GM21447 (cell line): ENCODE results near the gene IFI35.
A peak's percentile ranks its signal among the peaks of the same experiment; 100 is the strongest.

Experiments used
- ATAC-seq: cut with Tn5 transposase; IDR thresholded peaks from one replicate; pipeline ENCODE4 v1.9.1; 2021; ENCODE audit not compliant: unreplicated experiment

The IFI35 gene

GRCh38 chr17:43020789-43021740 lies 14.5 kb downstream of the IFI35 start:
- no peak for ATAC-seq

GRCh38 chr17:43021741-43022512 lies 15.3 kb downstream of the IFI35 start, which contains the start of gene VAT1:
VAT1 (minus strand) TSS chr17:43022385; CDS start chr17:43022322, 63 bp downstream.
- no peak for ATAC-seq

DNA sequence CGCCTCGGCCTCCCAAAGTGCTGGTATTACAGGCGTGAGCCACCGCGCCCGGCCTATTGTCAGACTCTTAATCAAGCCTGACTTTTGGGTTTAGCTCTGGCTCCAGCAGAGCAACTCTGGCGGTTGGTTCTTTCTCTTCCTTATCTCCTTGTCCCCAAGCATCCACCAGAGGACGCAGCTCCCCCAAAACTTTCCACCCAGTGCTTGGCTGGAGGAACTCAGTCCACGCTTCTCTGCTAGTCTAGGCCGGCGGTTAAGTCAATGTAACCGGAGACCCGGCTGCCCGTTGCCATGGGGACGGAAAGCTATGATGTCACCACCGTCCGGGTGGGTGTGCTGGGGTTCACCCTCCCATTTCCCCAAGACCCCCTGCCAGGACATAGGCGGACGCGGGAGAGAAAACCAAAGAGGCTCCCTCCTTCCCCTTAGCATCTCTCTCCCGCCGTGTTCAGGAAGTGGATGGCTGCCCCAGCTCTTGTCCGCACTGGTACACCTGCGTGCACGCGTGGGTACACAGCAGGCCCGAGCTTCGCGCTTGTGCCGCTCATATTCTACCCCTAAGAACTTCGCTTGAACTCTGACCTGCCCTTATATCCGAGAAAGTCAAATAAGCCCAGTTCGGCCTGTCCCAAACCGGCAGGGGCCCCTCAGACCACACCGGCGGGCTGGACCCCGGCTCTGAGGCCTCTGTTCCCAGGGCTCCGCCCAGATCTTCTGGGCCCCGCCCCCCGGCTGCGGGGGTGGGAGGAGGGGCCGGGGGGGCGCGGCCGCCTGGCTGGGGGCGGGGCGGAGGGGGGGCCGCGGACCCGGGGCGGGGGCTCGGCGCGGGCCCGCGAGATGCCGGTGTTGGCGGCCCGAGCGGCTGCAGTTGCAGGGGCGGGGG lies 18.1 kb downstream of the IFI35 start, which contains the start of gene RND2:
Gene RND2, plus strand, starts transcription at position 825 of the 883 bp plus-strand sequence. CDS start 117 bp downstream, outside the sequence.
- peak; percentile 49 for ATAC-seq

DNA sequence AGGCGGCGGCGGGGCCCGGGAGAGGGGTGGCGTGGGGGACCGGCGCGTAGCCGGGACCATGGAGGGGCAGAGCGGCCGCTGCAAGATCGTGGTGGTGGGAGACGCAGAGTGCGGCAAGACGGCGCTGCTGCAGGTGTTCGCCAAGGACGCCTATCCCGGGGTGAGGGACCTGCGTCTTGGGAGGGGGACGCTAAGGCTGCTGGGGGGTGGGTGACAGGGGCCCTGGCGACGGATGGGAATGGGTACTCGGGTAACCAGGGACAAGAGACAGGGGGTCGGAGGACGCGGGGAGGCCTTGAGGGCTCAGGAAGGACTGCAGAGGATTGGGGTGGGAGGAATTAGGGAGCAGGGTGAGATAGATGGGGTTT lies 18.7 kb downstream of the IFI35 start:
- no peak for ATAC-seq

DNA sequence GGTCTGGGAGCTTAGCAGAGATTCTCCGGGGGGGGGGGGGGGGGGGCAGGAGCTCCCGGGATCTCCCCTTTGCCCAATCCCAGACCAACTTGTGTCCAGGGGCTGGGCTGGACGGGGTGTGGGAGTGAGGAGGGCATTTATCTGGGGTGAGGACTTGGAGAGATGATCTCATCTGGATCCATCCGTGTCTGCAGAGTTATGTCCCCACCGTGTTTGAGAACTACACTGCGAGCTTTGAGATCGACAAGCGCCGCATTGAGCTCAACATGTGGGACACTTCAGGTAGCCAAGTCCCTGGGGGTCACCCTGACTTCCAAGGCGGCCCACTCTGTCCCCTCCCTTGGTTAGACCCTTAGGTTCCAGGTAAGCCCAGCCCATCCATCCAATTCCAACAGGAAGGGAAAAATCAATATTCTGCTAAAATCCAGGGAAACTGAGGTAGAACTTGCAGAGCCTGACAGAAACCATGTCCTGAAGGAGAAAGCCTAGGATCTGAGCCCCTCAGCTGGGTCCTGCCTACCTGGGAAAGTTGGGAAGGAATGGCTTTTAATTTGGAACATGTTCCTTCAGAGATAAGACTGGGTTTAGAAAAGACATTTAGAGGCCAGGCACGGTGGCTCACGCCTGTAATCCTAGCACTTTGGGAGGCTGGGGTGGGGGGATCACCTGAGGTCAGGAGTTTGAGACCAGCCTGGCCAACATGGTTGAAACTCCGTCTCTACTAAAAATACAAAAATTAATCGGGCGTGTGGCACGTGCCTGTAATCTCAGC lies 19.4 kb downstream of the IFI35 start:
- no peak for ATAC-seq

- ATAC-seq: no peak
These were observed 20.0 kb downstream of the IFI35 start for GRCh38 chr17:43026595-43026994.

DNA sequence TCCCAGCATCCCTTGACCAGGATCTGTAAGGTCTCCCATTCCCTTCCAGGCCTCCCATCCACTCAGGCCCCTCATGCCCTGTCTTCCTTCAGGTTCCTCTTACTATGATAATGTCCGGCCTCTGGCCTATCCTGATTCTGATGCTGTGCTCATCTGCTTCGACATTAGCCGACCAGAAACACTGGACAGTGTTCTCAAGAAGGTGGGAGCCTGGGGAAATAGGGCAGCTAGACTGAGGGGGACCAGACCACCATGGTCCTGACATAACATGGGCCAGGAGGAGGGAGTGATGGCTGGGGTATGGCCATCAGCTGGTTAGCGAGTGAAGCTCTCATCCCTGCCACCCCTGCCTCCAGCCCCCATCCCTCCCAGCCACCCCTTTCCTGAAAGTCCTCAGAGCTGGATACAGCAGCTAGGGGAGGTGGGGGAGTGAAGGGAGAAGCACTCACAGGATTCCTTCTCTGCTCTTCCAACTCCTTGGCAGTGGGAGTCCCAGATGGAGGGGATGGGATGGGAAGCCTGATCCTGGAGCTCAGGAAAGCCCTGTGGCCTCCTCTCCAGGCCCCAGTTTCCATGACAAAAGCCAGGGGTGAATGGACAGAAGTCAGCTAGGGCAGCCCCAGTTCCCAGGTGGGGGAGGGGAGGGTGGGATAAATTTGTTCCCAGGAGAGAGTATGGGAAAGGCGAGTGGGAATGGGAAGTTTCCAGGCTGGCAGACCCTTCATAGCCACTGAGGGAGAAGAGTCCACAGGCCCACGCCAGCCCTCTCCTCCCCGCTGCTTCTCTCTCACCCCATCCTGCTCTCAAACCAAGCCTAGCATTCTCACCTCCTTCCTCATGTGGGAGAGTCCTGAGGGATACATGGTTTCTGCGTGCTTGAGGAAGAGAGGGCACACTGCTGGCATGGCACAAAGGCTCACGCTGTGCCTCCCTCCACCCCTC lies 20.8 kb downstream of the IFI35 start:
- ATAC-seq: no peak

DNA sequence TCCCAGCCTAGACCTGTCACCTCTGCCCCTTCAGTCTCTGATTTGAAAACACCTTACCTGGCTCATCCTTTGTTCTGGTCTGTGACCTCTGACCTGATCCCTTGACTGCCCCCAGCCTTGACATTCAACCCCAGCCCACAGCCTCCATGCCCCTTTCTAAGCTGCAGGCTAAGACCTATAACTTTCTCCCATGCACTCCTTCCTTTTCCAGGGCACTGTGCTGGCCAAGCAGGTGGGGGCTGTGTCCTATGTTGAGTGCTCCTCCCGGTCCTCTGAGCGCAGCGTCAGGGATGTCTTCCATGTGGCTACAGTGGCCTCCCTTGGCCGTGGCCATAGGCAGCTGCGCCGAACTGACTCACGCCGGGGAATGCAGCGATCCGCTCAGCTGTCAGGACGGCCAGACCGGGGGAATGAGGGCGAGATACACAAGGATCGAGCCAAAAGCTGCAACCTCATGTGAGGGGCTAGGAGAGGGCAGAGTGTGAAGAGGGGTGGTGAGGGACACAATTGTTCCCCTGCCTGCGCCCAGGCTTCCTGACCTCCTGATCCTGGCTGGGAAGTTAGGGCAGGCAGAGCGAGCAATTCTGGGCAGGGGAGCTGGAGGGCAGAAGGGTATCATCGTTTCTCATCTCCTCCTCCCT lies 21.8 kb downstream of the IFI35 start:
- no peak for ATAC-seq

DNA sequence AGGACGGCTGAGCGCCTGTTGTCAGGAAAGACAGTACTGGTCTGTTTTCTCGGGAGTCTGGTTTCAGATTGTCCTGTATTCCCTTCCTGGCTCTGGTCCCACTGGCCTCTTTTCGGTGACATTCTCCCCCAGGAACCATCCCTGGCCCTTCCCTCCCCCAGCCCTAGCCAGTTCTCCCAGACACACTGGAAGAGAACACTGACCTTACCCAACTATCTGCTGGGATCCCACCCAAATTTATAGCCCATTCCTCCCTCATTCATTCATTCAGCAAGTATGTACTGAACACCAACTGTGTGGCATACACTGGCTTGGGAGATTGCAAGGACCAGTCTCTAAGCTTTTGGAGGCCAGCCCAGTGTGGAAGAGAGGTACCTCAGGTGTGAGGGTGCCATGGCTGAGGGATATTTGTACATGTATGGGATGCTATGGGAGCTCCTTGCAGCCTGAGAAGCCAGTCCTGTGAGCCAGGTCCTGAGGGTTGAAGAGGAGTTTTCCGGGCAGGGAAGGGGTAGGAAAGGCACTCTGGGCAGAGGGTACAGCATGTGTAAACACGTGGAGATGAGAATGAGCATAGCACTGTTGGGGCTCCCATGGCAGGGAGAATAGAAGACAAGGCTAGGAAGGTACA lies 23.7 kb downstream of the IFI35 start:
- ATAC-seq: no peak

DNA sequence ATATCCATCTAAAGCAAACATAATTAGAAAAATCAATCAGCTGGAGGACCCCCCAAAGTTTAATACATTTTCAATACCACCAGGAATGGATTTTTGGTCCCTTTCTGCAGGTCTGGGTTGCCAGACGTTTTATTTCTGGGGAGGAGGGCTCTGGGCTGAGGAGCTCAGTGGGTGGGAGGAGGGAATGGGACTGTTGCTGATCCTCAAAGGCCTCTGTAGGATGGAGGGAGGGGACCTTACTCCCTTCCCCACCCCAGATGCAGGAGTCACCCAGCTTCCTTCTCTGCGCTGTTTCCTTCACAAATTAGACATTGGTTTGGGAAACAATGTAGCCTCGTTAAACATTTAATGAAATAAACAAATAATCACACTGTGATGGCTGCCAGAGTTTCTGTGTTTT lies 25.1 kb downstream of the IFI35 start:
- ATAC-seq: no peak

DNA sequence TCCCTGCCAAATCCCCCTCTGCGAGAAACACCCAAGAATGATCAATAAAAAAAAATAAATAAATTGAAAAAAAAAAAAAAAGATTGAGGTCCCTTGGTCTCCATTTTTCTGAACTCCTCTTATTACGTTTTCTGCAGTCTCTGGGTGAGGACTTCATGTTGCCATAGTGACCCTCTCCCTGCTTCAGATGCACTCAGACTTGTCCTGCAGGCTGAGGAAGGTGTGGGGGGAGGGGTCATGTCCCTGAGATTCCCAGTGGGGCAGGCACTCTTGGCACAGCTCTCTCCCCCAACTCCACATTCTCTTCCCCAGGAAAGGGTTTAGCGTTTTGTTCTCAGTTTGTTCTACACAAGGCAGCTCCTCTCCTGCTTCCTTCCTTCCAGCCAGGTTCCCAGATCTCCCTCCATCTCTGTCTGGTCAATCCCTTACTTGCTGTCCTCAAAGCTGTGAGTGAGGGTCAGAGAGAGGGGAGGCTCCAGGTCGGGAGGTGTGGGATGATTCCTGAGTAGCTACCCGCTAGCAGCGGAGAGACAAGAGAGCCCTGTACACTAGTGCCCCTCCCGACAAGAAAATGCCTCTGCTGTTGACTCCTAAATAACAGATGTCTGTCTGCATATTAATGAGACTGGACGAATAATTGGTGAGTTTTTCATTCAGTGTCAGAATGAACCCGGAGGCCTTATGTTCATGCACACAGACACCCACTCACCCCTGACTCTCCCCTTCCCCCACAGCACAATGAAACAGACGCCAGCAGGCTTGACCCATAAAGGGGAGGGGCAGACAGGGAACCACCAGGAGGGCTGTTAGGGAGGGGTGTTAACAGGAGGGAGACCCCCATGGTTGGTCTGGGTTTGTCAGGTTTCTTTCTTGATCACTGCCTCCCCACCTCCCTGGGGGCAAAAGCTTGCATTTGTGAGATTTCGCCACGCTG lies 27.6 kb downstream of the IFI35 start:
- ATAC-seq: no peak

DNA sequence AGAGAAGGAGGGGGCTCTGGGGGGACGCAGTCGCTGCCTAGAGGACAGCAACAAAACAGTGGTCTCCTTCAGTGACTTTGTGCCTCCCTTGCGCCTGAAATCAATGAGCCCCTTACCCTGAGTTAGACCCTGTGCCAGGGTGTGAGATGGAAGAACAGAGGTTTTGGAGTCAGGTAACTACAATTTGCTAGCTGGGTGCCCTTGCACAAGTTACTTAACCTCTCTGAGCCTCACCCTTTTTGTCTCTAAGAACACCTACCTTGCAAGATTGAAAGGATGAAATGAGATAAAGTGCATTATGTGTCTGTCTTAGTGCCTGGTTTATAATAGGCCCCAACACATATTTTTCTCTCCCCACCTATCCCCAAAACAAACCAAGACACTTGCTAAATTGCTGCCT lies 28.3 kb downstream of the IFI35 start:
- ATAC-seq: no peak

DNA sequence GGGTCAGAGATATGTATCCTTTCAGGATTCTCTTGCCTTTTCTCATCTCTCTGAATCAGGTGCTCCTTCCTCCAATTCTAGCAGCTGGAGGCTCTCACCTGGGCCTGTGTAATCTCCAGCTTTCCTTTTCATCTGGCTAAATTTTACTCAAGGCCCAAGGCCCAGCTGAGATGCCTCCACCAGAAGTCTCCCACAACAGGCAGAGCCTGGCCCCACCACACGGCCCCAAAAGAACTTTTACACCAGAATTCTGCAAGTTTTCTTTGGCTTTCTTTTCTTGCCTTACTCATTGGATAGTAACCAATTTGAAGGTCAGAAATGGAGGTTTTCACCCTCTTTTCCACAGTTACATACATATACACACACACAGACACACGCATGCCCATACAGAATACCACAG lies 33.1 kb downstream of the IFI35 start:
- no peak for ATAC-seq

DNA sequence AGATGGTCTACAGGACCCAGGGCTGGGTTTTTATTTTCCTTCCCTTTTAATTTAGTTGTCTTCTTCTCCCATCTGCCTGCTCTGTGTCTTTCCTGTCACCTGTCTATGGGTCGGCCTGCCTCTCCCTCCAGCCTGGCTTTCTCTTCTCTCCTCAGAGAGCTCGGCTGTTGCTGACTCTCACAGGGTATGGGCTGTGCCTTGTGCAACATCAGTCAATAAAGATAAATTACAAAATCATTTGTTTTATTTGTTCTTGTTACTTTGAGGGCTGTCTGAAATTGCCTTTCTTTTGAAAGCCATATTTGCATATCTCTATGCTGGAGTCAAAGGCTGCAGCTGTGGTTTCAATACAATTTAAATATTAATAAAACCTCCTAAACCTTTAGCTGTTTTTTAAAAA lies 34.1 kb downstream of the IFI35 start:
- no peak for ATAC-seq

- no peak for ATAC-seq
These were observed 35.5 kb downstream of the IFI35 start for GRCh38 chr17:43042025-43042628.

DNA sequence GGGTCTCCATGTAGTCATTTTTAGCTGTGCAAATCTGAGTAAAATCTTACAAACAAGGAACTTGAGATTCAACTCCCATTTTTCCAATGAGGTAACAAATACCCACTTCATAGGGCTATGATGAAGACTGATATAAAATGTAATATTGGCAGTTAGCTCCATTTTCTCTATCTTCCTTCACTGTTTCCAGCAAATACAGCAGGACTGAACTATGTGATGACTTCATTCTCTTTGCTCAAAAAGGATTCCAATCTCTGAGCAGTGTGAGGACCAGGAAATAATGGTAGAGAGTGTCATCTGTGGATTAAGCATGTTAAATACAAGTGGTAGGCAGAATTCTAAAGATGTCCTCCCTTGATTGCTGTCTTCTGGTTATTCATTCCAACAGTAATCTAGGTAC lies 36.7 kb downstream of the IFI35 start:
- ATAC-seq: no peak

DNA sequence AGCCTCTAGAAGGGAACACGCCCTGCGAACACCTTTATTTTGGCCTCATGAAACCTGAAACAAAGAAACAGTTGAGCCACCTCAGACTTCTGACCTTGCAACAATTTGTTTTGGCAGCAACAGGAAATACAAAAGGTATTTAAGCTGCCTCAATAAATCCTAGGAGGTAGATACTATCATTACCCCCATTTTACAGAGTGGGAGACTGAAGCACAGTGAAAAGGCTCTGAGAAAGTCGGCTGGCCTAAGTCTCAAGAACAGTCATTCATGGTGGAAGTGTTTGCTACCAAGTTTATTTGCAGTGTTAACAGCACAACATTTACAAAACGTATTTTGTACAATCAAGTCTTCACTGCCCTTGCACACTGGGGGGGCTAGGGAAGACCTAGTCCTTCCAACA lies 37.4 kb downstream of the IFI35 start:
- ATAC-seq: no peak
